SK-N-SH treated with all-trans-retinoic acid at 6 μM for 48 hours (cell line): ENCODE data around the gene CRHR1.

Source experiments
- ATAC-seq: fragments of 200-7000 bp; cut with Tn5 transposase; 3 replicates; pipeline ENCODE4 v1.9.1; 2020; ENCODE audit warnings: mild to moderate bottlenecking, moderate library complexity
- ARNTL ChIP-seq: fragments of 450-650 bp; formaldehyde crosslinking; IDR thresholded peaks from 2 replicates; pipeline ENCODE4 v1.5.0; 2020; ENCODE audit warnings: low read depth, mild to moderate bottlenecking, moderate library complexity, borderline replicate concordance
- CREB5 ChIP-seq: fragments of 250-450 bp; sonication (Bioruptor Pico); IDR thresholded peaks from 2 replicates; pipeline ENCODE4 v1.5.1; 2020; ENCODE audit warnings: low read depth, mild to moderate bottlenecking, moderate library complexity
- CSDC2 ChIP-seq: fragments of 250-450 bp; sonication (Bioruptor Pico); IDR thresholded peaks from 2 replicates; pipeline ENCODE4 v1.5.0; 2020; ENCODE audit warnings: mild to moderate bottlenecking, moderate library complexity
- ESRRG ChIP-seq: fragments of 250-450 bp; sonication (Bioruptor Pico); IDR thresholded peaks from 2 replicates; pipeline ENCODE4 v1.6.1; 2021; ENCODE audit warnings: mild to moderate bottlenecking
- ISL1 ChIP-seq: fragments of 250-450 bp; sonication (Bioruptor Pico); IDR thresholded peaks from 2 replicates; pipeline ENCODE4 v2.1.2; 2022; ENCODE audit warnings: mild to moderate bottlenecking, moderate library complexity
- OSR1 ChIP-seq: fragments of 250-450 bp; sonication (Bioruptor Pico); IDR thresholded peaks from 2 replicates; pipeline ENCODE4 v1.8.0; 2022; ENCODE audit warnings: moderate library complexity, mild to moderate bottlenecking, inconsistent platforms
- PATZ1 ChIP-seq: fragments of 250-450 bp; sonication (Bioruptor Pico); IDR thresholded peaks from 2 replicates; pipeline ENCODE4 v1.8.0; 2020; ENCODE audit warnings: mild to moderate bottlenecking, moderate library complexity, borderline replicate concordance
- PPARA ChIP-seq: fragments of 250-450 bp; sonication (Bioruptor Pico); IDR thresholded peaks from 2 replicates; pipeline ENCODE4 v1.5.0; 2020; ENCODE audit warnings: mild to moderate bottlenecking, borderline replicate concordance
- RARB ChIP-seq: fragments of 250-450 bp; sonication (Bioruptor Pico); IDR thresholded peaks from 2 replicates; pipeline ENCODE4 v1.8.0; 2021; ENCODE audit warnings: mild to moderate bottlenecking, moderate library complexity
- SNAI2 ChIP-seq: fragments of 250-450 bp; sonication (Bioruptor Pico); IDR thresholded peaks from 2 replicates; pipeline ENCODE4 v1.5.0; 2020; ENCODE audit warnings: mild to moderate bottlenecking, moderate library complexity
- TCF4 ChIP-seq: fragments of 250-450 bp; sonication (Bioruptor Pico); IDR thresholded peaks from 2 replicates; pipeline ENCODE4 v1.8.0; 2021; ENCODE audit warnings: mild to moderate bottlenecking, moderate library complexity, borderline replicate concordance
- TOX ChIP-seq: fragments of 250-450 bp; sonication (Bioruptor Pico); IDR thresholded peaks from 2 replicates; pipeline ENCODE4 v1.8.0; 2021; ENCODE audit warnings: mild to moderate bottlenecking, moderate library complexity, borderline replicate concordance
- TSHZ2 ChIP-seq: fragments of 250-450 bp; sonication (Bioruptor Pico); IDR thresholded peaks from 2 replicates; pipeline ENCODE4 v1.5.0; 2020; ENCODE audit warnings: mild to moderate bottlenecking, moderate library complexity
- ZC3H10 ChIP-seq: fragments of 250-450 bp; sonication (Bioruptor Pico); IDR thresholded peaks from 2 replicates; pipeline ENCODE4 v1.5.1; 2021; ENCODE audit warnings: mild to moderate bottlenecking, moderate library complexity
- ZFP3 ChIP-seq: fragments of 250-450 bp; sonication (Bioruptor Pico); IDR thresholded peaks from 2 replicates; pipeline ENCODE4 v1.5.0; 2020; ENCODE audit warnings: mild to moderate bottlenecking, moderate library complexity
- ZNF565 ChIP-seq: fragments of 450-650 bp; formaldehyde crosslinking; conservative IDR thresholded peaks from 2 replicates; pipeline ENCODE4 v1.5.0; 2020; ENCODE audit warnings: low read depth, mild to moderate bottlenecking, moderate library complexity
- ZNF8 ChIP-seq: fragments of 450-650 bp; formaldehyde crosslinking; IDR thresholded peaks from 2 replicates; pipeline ENCODE4 v1.5.0; 2020; ENCODE audit warnings: mild to moderate bottlenecking, moderate library complexity
- TF ChIP-seq, protein P1 (sequence below): fragments of 250-450 bp; sonication (Bioruptor Pico); IDR thresholded peaks from 2 replicates; pipeline ENCODE4 v1.5.1; 2021; ENCODE audit warnings: mild to moderate bottlenecking, moderate library complexity
- TF ChIP-seq, protein P2 (sequence below): fragments of 250-450 bp; sonication (Bioruptor Pico); IDR thresholded peaks from 2 replicates; pipeline ENCODE4 v1.8.0; 2021; ENCODE audit warnings: low read depth, mild to moderate bottlenecking, moderate library complexity, borderline replicate concordance

Gene CRHR1

DNA sequence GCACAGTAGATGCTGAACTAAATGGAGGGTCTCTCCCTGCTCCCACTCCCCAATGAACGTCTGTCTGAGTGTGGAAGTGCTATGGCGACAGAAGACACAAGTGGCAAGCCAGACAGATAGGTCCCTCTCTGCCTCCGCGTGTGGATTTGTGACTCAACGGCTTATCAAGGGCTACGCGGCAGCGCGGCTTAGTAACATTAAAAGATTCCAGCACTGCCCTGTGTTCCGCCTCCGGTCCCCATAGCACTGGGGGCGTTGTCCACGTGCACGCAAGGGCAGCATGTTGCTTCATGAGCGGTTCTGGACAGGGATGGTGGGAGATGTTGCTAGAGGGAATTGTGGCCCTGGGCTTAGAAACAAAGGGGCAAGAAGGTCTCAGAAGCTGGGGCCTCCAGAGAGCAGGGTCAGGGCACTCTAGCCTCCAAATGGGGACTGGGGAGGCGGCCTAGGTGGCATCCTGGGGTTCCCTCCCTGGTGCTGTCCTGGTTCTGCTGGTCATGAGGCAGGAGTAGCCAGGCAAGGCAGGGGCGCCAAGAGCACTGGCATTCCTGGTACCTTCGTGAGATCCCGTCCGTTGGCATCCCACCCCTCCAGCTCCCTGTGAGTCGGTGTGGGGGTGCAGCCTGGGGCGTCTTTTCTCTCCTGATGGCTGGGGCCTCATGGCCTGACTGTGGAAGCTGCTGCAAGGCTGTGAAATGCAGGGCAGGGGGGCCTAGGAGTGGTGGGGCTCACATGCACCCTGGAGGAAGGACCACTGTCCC is 9.1 kb downstream of the CRHR1 start:
- TF ChIP-seq ARNTL (CRISPR knock-in tag) (no peak), ESRRG (CRISPR knock-in tag) (no peak), ZNF8 (CRISPR knock-in tag) (no peak)
- ATAC-seq = no peak

- no peak for ATAC-seq
- TF ChIP-seq SNAI2 (CRISPR knock-in tag) = no peak
- TF ChIP-seq ISL1 (CRISPR knock-in tag) = no peak
- TF ChIP-seq TCF4 = no peak
- TF ChIP-seq, protein P1, sequence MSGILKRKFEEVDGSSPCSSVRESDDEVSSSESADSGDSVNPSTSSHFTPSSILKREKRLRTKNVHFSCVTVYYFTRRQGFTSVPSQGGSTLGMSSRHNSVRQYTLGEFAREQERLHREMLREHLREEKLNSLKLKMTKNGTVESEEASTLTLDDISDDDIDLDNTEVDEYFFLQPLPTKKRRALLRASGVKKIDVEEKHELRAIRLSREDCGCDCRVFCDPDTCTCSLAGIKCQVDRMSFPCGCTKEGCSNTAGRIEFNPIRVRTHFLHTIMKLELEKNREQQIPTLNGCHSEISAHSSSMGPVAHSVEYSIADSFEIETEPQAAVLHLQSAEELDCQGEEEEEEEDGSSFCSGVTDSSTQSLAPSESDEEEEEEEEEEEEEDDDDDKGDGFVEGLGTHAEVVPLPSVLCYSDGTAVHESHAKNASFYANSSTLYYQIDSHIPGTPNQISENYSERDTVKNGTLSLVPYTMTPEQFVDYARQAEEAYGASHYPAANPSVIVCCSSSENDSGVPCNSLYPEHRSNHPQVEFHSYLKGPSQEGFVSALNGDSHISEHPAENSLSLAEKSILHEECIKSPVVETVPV (CRISPR knock-in tag) = no peak
- TF ChIP-seq, protein P2, sequence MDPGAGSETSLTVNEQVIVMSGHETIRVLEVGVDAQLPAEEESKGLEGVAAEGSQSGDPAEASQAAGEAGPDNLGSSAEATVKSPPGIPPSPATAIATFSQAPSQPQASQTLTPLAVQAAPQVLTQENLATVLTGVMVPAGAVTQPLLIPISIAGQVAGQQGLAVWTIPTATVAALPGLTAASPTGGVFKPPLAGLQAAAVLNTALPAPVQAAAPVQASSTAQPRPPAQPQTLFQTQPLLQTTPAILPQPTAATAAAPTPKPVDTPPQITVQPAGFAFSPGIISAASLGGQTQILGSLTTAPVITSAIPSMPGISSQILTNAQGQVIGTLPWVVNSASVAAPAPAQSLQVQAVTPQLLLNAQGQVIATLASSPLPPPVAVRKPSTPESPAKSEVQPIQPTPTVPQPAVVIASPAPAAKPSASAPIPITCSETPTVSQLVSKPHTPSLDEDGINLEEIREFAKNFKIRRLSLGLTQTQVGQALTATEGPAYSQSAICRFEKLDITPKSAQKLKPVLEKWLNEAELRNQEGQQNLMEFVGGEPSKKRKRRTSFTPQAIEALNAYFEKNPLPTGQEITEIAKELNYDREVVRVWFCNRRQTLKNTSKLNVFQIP (CRISPR knock-in tag) = no peak
- no peak for TF ChIP-seq ZNF565 (CRISPR knock-in tag)
- no peak for TF ChIP-seq ZC3H10 (CRISPR knock-in tag)
Observed at GRCh38 chr17:45793999-45794540, 9.9 kb downstream of the CRHR1 start.

DNA sequence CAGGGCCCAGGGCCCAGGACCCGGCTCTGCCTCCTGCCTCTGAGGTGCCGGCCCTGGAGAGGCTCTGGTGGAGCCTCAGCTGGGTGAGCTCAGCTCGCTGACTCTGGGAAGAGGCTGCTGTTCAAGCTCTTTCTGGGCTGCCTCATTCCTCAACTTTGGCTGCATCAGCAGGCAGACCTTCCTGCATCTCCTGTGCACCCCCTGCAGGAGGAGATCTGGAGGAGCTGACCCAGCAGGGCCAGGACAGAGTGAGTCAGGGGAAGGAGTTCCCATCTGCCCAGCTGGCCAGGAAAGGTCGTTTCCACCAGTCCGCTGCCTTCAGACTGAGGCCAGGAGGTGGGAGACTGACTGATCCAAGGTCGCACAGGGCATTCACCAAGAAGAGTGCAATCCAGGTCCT is 10.7 kb downstream of the CRHR1 start:
- ATAC-seq = peak; percentile 64

GRCh38 chr17:45800816-45801215 is 16.7 kb downstream of the CRHR1 start:
- no peak for TF ChIP-seq ZC3H10 (CRISPR knock-in tag)
- TF ChIP-seq PATZ1 (CRISPR knock-in tag) = no peak
- TF ChIP-seq RARB (CRISPR knock-in tag) = no peak
- no peak for TF ChIP-seq ZFP3
- no peak for TF ChIP-seq TCF4
- TF ChIP-seq CSDC2 (CRISPR knock-in tag) = no peak
- TF ChIP-seq ARNTL (CRISPR knock-in tag) = no peak
- TF ChIP-seq TOX = no peak
- no peak for TF ChIP-seq ISL1 (CRISPR knock-in tag)
- TF ChIP-seq ESRRG (CRISPR knock-in tag) = no peak
- TF ChIP-seq, protein P1 (CRISPR knock-in tag) = no peak
- no peak for TF ChIP-seq ZNF565 (CRISPR knock-in tag)
- no peak for TF ChIP-seq TSHZ2 (CRISPR knock-in tag)
- no peak for TF ChIP-seq PPARA
- no peak for TF ChIP-seq ZNF8 (CRISPR knock-in tag)
- TF ChIP-seq SNAI2 (CRISPR knock-in tag) = no peak
- no peak for TF ChIP-seq CREB5
- TF ChIP-seq, protein P2 (CRISPR knock-in tag) = no peak
- TF ChIP-seq OSR1 = no peak
- ATAC-seq = no peak

More for the DNA sequence above, 10.7 kb downstream of the CRHR1 start:
- TF ChIP-seq ESRRG (CRISPR knock-in tag) = no peak
